ENCODE results near the gene SMAD6.

DNA sequence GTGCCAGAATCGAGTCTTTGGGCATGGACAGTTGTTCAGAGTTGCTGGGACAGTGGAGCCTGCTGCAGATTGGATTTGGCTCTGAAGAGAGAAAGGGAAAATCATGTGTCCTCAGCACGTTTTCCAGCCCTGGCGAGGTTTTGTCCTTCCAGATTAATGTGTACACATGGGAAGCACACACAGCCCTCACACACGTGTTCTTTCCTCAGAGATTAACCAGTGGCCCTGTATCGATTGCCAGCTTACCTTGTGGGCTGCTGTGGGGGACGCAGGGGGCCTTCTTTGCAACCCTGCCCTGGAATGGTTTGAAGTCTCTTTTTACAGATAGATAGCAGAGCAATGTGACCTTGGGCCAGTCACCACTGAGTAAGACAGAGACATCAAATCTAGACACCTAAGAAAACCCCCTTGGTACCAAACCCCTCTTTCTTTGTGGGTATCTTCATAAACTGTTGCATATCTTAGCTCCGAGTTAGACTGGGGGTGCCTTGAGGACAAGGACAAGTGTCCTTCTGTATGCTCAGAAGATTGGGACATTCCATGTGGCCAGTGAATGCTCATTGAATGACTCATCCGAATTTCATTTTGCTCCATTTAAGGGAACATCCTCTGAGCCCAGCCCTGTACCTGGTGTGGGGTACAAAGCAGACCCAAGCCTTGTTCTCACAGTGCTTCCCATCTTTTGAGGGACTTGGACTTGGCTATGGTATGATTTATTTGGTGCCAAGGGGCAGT lies 48.0 kb downstream of the SMAD6 start:
- no peak for TF ChIP-seq REST (IDR thresholded peaks at IDR 0.05; ENCODE audit: unreplicated experiment)
- TF ChIP-seq CTCF (conservative IDR thresholded peaks at IDR 0.05; ENCODE audit: low read depth in 2 of 2) = no peak
- TF ChIP-seq POLR2AphosphoS5 (IDR thresholded peaks at IDR 0.05; ENCODE audit: low read depth) = no peak
- TF ChIP-seq EZH2 (IDR thresholded peaks at IDR 0.05; ENCODE audit: low read depth, unreplicated experiment) = no peak
- no peak for TF ChIP-seq ZNF331 (CRISPR knock-in tag; IDR thresholded peaks at IDR 0.05; ENCODE audit: low read depth)
- no peak for TF ChIP-seq EZH2phosphoT487 (IDR thresholded peaks at IDR 0.05; ENCODE audit: unreplicated experiment)
- TF ChIP-seq STAT1 (IDR thresholded peaks at IDR 0.05; ENCODE audit: unreplicated experiment) = no peak
- no peak for TF ChIP-seq CREB1 (CRISPR knock-in tag; IDR thresholded peaks at IDR 0.05; ENCODE audit: low read depth)
- TF ChIP-seq, protein P1, sequence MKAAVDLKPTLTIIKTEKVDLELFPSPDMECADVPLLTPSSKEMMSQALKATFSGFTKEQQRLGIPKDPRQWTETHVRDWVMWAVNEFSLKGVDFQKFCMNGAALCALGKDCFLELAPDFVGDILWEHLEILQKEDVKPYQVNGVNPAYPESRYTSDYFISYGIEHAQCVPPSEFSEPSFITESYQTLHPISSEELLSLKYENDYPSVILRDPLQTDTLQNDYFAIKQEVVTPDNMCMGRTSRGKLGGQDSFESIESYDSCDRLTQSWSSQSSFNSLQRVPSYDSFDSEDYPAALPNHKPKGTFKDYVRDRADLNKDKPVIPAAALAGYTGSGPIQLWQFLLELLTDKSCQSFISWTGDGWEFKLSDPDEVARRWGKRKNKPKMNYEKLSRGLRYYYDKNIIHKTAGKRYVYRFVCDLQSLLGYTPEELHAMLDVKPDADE (IDR thresholded peaks at IDR 0.05) = no peak
- TF ChIP-seq NANOG (IDR thresholded peaks at IDR 0.05; ENCODE audit: borderline replicate concordance) = no peak
- no peak for TF ChIP-seq ZNF114 (CRISPR knock-in tag; IDR thresholded peaks at IDR 0.05)
